ENCODE results near the gene ORC1. TPM values are rescaled to one million over a fixed set of nuclear protein-coding genes. Genes with fewer than 3 reads are reported as not detected.

ORC1 gene
- total and polyA plus RNA-seq, 2 of the 8 experiments (the other 6 are each of a cell fraction or from before 2014, with no cell fraction given): 36.9 to 49.0 TPM

DNA sequence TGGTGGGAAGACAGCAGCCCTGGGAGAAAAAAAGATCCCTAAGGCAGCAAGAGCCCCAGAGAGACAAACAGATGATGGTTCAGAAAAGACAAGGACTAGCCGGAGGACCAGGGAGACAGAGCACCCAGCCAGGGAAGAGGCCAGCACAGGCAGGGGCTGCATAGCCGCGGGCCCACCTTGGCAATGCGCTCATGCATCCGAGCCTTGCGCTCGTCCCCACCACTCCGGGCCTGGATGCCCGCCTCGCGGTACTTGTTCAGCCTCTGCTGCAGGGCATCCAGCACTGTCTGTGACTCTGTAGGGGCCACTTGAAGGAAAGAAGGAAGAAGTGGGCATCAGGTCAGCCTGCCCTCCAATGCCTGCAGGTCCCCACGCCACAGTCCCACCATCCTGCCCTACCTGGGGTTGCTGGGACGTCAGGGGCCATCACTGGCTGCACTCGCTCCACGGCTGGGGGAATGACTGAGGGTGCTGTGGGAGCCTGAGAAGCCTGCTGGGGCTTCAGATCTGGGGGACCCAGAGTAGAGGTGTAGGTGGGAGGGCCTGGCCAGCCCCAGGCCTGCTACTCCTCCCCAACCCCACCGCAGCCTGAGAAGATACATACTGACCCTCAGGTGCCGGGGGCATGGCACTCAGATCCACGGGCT is 45.2 kb downstream of the ORC1 start:
- H3K4me1 ChIP-seq (replicated peaks in 1 of 4; ENCODE audit: control insufficient read depth in 3 of 4, insufficient read depth in 4 of 4, low read length in 3 of 4): no peaks in the 10 kb centered on the region
- H3K79me2 ChIP-seq (ENCODE audit: control insufficient read depth in 1 of 2, insufficient read depth in 2 of 2, low read length in 2 of 2): no peaks in the 10 kb centered on the region
- H3K18ac ChIP-seq (ENCODE audit: extremely low read depth, low read length): no peak overlapping the region
- H3K79me1 ChIP-seq (ENCODE audit: low read depth, low read length): 0 out of 2 replicates have a peak, but pooled peaks cover 2% of the 10 kb centered on the region
- ChIA-PET POLR2A (ENCODE audit: partially characterized antibody) (interaction anchor here (1.1 to 1.6 kb wide), 3 partner anchors 8 to 10 kb away, joined by 3 read pairs; no protein-coding TSS in a partner anchor), CTCF (ENCODE audit: partially characterized antibody) (interaction anchor here (2.0 kb wide), 1 partner anchor 10 kb away, joined by 7 read pairs; no protein-coding TSS in a partner anchor)
- no peak overlapping the region for H3K4me3 ChIP-seq (ENCODE audit: extremely low read depth in 1 of 4, insufficient read depth in 2 of 4, low read depth in 3 of 4, low read length in 4 of 4)
- no peak overlapping the region for H2BK12ac ChIP-seq (ENCODE audit: low read depth, low read length)
- H4K20me1 ChIP-seq (replicated peaks in 1 of 2; ENCODE audit: control insufficient read depth in 1 of 2, insufficient read depth in 2 of 2, low read length in 2 of 2): peaks cover 3 to 10% of the 10 kb centered on the region in 2 experiments
- no peak overlapping the region for H2BK15ac ChIP-seq (ENCODE audit: low read length)
- FAIRE-seq (no peak), DNase-seq (ENCODE audit: low read depth in 1 of 2, low spot score in 2 of 2) (no peak)
- no peak overlapping the region for H2BK120ac ChIP-seq (replicated peaks; ENCODE audit: low read depth, low read length)
- no peak overlapping the region for H4K8ac ChIP-seq (ENCODE audit: extremely low read depth, insufficient read depth, low read length)
- H3K4me2 ChIP-seq (ENCODE audit: insufficient read depth in 1 of 2, low read depth in 2 of 2, low read length in 2 of 2): no peak overlapping the region
- no peak overlapping the region for H3K27ac ChIP-seq (ENCODE audit: low read depth, low read length)
- no peak overlapping the region for H4K91ac ChIP-seq (replicated peaks; ENCODE audit: insufficient read length, low read length)
- no peak overlapping the region for H3K4ac ChIP-seq (replicated peaks; ENCODE audit: insufficient read length, low read depth, low read length)
- H3K23me2 ChIP-seq (ENCODE audit: low read depth, low read length): no peaks in the 10 kb centered on the region
- no peak overlapping the region for H3K9ac ChIP-seq (replicated peaks in 1 of 4; ENCODE audit: extremely low read depth in 1 of 4, low read depth in 3 of 4, low read length in 3 of 4)
- H4K5ac ChIP-seq (ENCODE audit: insufficient read length, low read depth, low read length): no peak overlapping the region
- H3K27me3 ChIP-seq (replicated peaks in 1 of 4; ENCODE audit: control insufficient read depth in 3 of 4, extremely low read depth in 1 of 4, insufficient read depth in 3 of 4, low read length in 3 of 4): no peaks in the 10 kb centered on the region
- H2BK5ac ChIP-seq (ENCODE audit: low read depth, low read length): no peak overlapping the region
- H3K9me3 ChIP-seq (ENCODE audit: insufficient read depth in 2 of 2, low read depth in 1 of 2, low read length in 1 of 2): no peaks in the 10 kb centered on the region
- 97% methylated on average over 16 of the region's 18 CpGs; no CpG with 5 or more reads in 1 of the 2 experiments for WGBS, 2 experiments (ENCODE audit: extremely low coverage in 1 of 2, insufficient coverage in 1 of 2, insufficient read length in 1 of 2, insufficient replicate concordance in 2 of 2, low coverage in 1 of 2, low lambda C conversion rate in 2 of 2, missing lambda C conversion rate in 1 of 2)
- H2AFZ ChIP-seq (ENCODE audit: low read length): no peak overlapping the region
- H2BK20ac ChIP-seq (ENCODE audit: low read length): no peak overlapping the region
- H2AK5ac ChIP-seq (ENCODE audit: low read depth, low read length): no peak overlapping the region
- no peak overlapping the region for H3K23ac ChIP-seq (ENCODE audit: insufficient read length)
- H3K14ac ChIP-seq (ENCODE audit: insufficient read length): no peak overlapping the region
- H3K56ac ChIP-seq (replicated peaks; ENCODE audit: insufficient read length, low read depth, low read length): no peak overlapping the region
- peaks cover 24 to 81% (median 67%) of the 10 kb centered on the region in 4 experiments; a peak in 7 of 8 replicates for H3K36me3 ChIP-seq (ENCODE audit: control insufficient read depth in 2 of 4, insufficient read depth in 4 of 4, low read length in 3 of 4)
- TF ChIP-seq SIN3A (conservative IDR thresholded peaks at IDR 0.05 in 1 of 2, IDR thresholded peaks at IDR 0.05 in 1 of 2; ENCODE audit: low read depth in 1 of 2, low read length in 2 of 2): no peak
- no peak for TF ChIP-seq SP4 (IDR thresholded peaks at IDR 0.05; ENCODE audit: low read length)
- TF ChIP-seq KDM1A (IDR thresholded peaks at IDR 0.05; ENCODE audit: borderline replicate concordance, low read length): no peak
- no peak for TF ChIP-seq CTBP2 (IDR thresholded peaks at IDR 0.05; ENCODE audit: borderline replicate concordance, insufficient read depth, insufficient read length, low read length)
- TF ChIP-seq KDM4A (IDR thresholded peaks at IDR 0.05; ENCODE audit: low read depth, low read length, severe bottlenecking): no peak
- no peak for TF ChIP-seq BRCA1 (IDR thresholded peaks at IDR 0.05; ENCODE audit: low read depth, low read length)
- TF ChIP-seq GABPA (IDR thresholded peaks at IDR 0.05; ENCODE audit: borderline replicate concordance, insufficient read depth, low read length): no peak
- TF ChIP-seq CHD1 (IDR thresholded peaks at IDR 0.05; ENCODE audit: low read depth, low read length): no peak
- no peak for TF ChIP-seq SIRT6 (IDR thresholded peaks at IDR 0.05; ENCODE audit: low read length)
- no peak for TF ChIP-seq MAFK (IDR thresholded peaks at IDR 0.05; ENCODE audit: low read depth, low read length)
- no peak for TF ChIP-seq BCL11A (IDR thresholded peaks at IDR 0.05; ENCODE audit: low read depth in 2 of 2, low read length in 2 of 2)
- TF ChIP-seq TBP (IDR thresholded peaks at IDR 0.05; ENCODE audit: low read depth, low read length): no peak
- no peak for TF ChIP-seq SUZ12 (IDR thresholded peaks at IDR 0.05; ENCODE audit: low read length)
